HFF-Myc (cell line): Measurements from ENCODE around the gene FPGS.
A peak's percentile ranks its signal among the peaks of the same experiment; 100 is the strongest.
"Not testable (repeated sequence)": the region's sequence is repeated elsewhere in the genome, so short reads cannot be mapped to it uniquely, and the experiment has no call there.

Source experiments
- DNase-seq: peaks from one replicate; pipeline ENCODE4 v3.0.0-alpha.2; 2011; ENCODE audit warnings: low read depth; ENCODE audit errors: extremely low read depth
- H3K4me3 ChIP-seq: replicated peaks from 2 replicates; pipeline ENCODE4 v1.5.1; 2011; ENCODE audit warnings: low read depth, mild to moderate bottlenecking, control low read depth, low read length
- CTCF ChIP-seq: IDR thresholded peaks from 2 replicates; pipeline ENCODE4 v1.5.1; 2012; ENCODE audit warnings: mild to moderate bottlenecking, low read depth, low read length, control low read depth; ENCODE audit errors: missing control alignments

The FPGS gene

GRCh38 chr9:127802576-127803443, at the start of gene FPGS:
Gene FPGS, plus strand, starts transcription at chr9:127802882. Its CDS starts 43 bp downstream, at chr9:127802925.
- peak; percentile 51 for DNase-seq
- TF ChIP-seq CTCF, result no peak
- peak within 1 kb of the TSS; percentile 88 for H3K4me3 ChIP-seq

- H3K4me3 ChIP-seq, result no peak overlapping the region
- no peak for DNase-seq
- no peak for TF ChIP-seq CTCF
Measured at GRCh38 chr9:127753148-127753547, 49.5 kb upstream of the FPGS start.

GRCh38 chr9:127753622-127754021, 49.1 kb upstream of the FPGS start:
- no peak for DNase-seq
- no peak overlapping the region for H3K4me3 ChIP-seq
- TF ChIP-seq CTCF, result no peak

- H3K4me3 ChIP-seq, result no peak overlapping the region
- no peak for TF ChIP-seq CTCF
- no peak for DNase-seq
Measured at GRCh38 chr9:127754099-127755060, 48.3 kb upstream of the FPGS start.

GRCh38 chr9:127755061-127756060, 47.3 kb upstream of the FPGS start:
- TF ChIP-seq CTCF, result no peak
- H3K4me3 ChIP-seq, result no peak overlapping the region
- DNase-seq, result no peak

GRCh38 chr9:127756233-127756632, 46.4 kb upstream of the FPGS start:
- H3K4me3 ChIP-seq, result no peak overlapping the region
- TF ChIP-seq CTCF, result no peak
- DNase-seq, result no peak

GRCh38 chr9:127756776-127757175, 45.9 kb upstream of the FPGS start:
- not testable (repeated sequence) for DNase-seq, H3K4me3 ChIP-seq
